ENCODE data around the gene PPFIBP2. TPM values are rescaled to one million over a fixed set of nuclear protein-coding genes. Genes with fewer than 3 reads are reported as not detected.

The PPFIBP2 gene
- total and polyA plus RNA-seq, 12 donors = 6.4 to 40.7 (median 21.4) TPM

DNA sequence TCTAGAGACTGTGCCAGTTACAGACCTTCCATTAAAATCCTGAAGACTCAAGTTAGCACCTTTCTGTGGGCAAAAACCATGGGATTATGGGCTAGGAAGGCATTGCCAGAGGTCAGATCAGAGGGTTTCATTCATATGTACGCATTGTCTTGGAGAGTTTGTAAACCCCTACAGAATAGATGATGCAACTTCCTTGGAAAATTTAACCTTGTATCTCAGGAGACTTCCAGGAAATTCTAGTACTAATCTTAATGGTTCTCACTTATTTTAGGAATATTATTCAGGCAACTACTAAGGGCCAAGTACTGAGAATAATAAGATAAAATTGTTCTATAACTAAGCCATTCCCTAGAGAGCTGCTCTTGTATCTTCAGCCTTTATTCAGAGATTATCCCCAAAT is 21.5 kb upstream of the PPFIBP2 start:
- Histone ChIP-seq H3K4me1 (peaks cover 0 to 25% (median 3%) of the 10 kb centered on the region in 9 donors), H3K9me3 (no peaks in the 10 kb centered on the region), H3K36me3 (peaks cover 0 to 17% (median 0%) of the 10 kb centered on the region in 9 donors), H3K27me3 (no peaks in the 10 kb centered on the region), H3K27ac (no peak overlapping the region), H3K4me3 (no peak overlapping the region)
- no peak for DNase-seq
- intact Hi-C loops (cut with DNase I) = no loop called here
- WGBS, 2 donors = 38 to 50% methylated on average over 1 of the region's 1 CpG
- TF ChIP-seq, protein P1, sequence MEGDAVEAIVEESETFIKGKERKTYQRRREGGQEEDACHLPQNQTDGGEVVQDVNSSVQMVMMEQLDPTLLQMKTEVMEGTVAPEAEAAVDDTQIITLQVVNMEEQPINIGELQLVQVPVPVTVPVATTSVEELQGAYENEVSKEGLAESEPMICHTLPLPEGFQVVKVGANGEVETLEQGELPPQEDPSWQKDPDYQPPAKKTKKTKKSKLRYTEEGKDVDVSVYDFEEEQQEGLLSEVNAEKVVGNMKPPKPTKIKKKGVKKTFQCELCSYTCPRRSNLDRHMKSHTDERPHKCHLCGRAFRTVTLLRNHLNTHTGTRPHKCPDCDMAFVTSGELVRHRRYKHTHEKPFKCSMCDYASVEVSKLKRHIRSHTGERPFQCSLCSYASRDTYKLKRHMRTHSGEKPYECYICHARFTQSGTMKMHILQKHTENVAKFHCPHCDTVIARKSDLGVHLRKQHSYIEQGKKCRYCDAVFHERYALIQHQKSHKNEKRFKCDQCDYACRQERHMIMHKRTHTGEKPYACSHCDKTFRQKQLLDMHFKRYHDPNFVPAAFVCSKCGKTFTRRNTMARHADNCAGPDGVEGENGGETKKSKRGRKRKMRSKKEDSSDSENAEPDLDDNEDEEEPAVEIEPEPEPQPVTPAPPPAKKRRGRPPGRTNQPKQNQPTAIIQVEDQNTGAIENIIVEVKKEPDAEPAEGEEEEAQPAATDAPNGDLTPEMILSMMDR (IDR thresholded peaks at IDR 0.05) = no peak
- ATAC-seq = peak in 4 of 8 donors; percentile 33 to 58 (median 43)

- H3K9me3 ChIP-seq = no peaks in the 10 kb centered on the region
- intact Hi-C loops (cut with DNase I) = no loop called here
- H3K4me3 ChIP-seq = no peak overlapping the region
- peaks cover 0 to 35% (median 3%) of the 10 kb centered on the region in 9 donors for H3K4me1 ChIP-seq
- DNase-seq (no peak), ATAC-seq (no peak)
- no peak overlapping the region for H3K27ac ChIP-seq
- WGBS, 2 donors = 95% methylated on average over 2 of the region's 2 CpGs
- H3K27me3 ChIP-seq = no peaks in the 10 kb centered on the region
- peaks cover 0 to 17% (median 0%) of the 10 kb centered on the region in 9 donors for H3K36me3 ChIP-seq
- TF ChIP-seq, protein P1 (IDR thresholded peaks at IDR 0.05) = no peak
Observed at GRCh38 chr11:7493670-7494069, 20.1 kb upstream of the PPFIBP2 start.

GRCh38 chr11:7494086-7494745 is 19.6 kb upstream of the PPFIBP2 start:
- DNase-seq (no peak), ATAC-seq (no peak)
- Histone ChIP-seq H3K27ac (no peak overlapping the region), H3K36me3 (peaks cover 0 to 17% (median 0%) of the 10 kb centered on the region in 9 donors), H3K27me3 (no peaks in the 10 kb centered on the region), H3K4me3 (no peak overlapping the region), H3K9me3 (no peaks in the 10 kb centered on the region), H3K4me1 (peaks cover 0 to 35% (median 3%) of the 10 kb centered on the region in 9 donors)
- intact Hi-C loops (cut with DNase I) = no loop called here
- TF ChIP-seq, protein P1 (IDR thresholded peaks at IDR 0.05) = no peak
- WGBS, 2 donors = 88 to 92% methylated on average over 5 of the region's 5 CpGs

DNA sequence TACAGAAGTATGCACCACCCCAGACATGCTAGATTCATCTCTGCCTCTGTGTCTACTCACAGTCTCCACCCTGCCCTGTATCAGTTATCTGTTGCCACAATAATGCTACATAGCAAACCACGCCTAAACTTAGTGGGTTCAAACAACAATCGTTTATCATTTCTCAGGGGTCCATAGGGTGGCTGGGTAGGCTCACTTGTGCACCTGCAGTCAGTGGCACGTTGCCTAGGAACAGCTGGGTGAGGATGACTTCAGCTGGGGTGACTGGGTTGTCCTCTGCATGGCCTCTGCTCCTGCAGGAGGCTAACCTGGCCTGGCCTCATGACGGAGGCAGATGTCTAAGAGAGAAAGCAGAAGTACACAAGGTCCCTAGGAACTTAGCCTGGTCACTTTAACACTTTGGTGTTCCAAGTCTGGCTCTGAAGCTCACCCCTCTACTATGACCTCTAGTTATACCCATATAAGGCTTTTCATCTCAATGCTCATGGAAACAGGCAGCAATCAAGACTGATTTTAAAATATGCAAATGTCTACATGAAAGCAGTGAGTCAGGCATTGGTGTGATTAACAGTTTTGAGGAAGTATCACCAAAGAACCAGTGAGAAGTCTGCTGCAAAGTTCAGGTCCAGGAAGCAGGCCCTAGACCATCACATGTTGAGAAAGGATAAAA is 17.8 kb upstream of the PPFIBP2 start:
- no peak for DNase-seq
- Histone ChIP-seq H3K9me3 (no peaks in the 10 kb centered on the region), H3K27me3 (no peaks in the 10 kb centered on the region), H3K4me1 (peaks cover 0 to 26% (median 3%) of the 10 kb centered on the region in 9 donors), H3K27ac (peak overlapping the region in 1 of 10 donors; percentile 8), H3K4me3 (no peak overlapping the region), H3K36me3 (peaks cover 0 to 25% (median 0%) of the 10 kb centered on the region in 9 donors)
- TF ChIP-seq, protein P1 (IDR thresholded peaks at IDR 0.05) = no peak
- WGBS, 2 donors = 81 to 83% methylated on average over 4 of the region's 4 CpGs
- intact Hi-C loops (cut with DNase I) = no loop called here
- ATAC-seq = peak in 4 of 8 donors; percentile 17 to 64 (median 44)

Measured in heart right ventricle (tissue), 16 donors.